SK-N-MC (cell line): Measurements from ENCODE around the gene CRYL1.

ENCODE experiments used
- DNase-seq: peaks from one replicate; pipeline ENCODE4 v3.0.0-alpha.2; 2011; ENCODE audit warnings: low read depth, low spot score
- H3K27ac ChIP-seq: fragments of 200-600 bp; sonication (generic); 2 replicates; pipeline ENCODE4 v1.5.1; 2016; ENCODE audit warnings: mixed run types
- H3K36me3 ChIP-seq: fragments of 200-600 bp; sonication (generic); 2 replicates; pipeline ENCODE4 v1.6.1; 2017; ENCODE audit warnings: antibody characterized with exemption, low read length, mixed read lengths; ENCODE audit not compliant: insufficient read depth
- H3K4me3 ChIP-seq: fragments of 200-600 bp; sonication (generic); 2 replicates; pipeline ENCODE4 v1.5.1; 2016
- H3K9ac ChIP-seq: fragments of 200-600 bp; sonication (generic); 2 replicates; pipeline ENCODE4 v1.8.0; 2017; ENCODE audit warnings: mixed run types, mixed read lengths; ENCODE audit not compliant: insufficient read length
- H3K9me3 ChIP-seq: fragments of 200-600 bp; sonication (generic); 2 replicates; pipeline ENCODE4 v1.6.1; 2017; ENCODE audit warnings: low read depth, mild to moderate bottlenecking, antibody characterized with exemption, low read length, moderate library complexity, mixed read lengths
- EZH2 ChIP-seq: fragments of 200-600 bp; sonication (generic); IDR thresholded peaks from one replicate; pipeline ENCODE4 v1.6.1; 2017; ENCODE audit warnings: antibody characterized with exemption
- FOXP2 ChIP-seq: optimal IDR thresholded peaks from 2 replicates; pipeline ENCODE3; 2011; ENCODE audit warnings: mild to moderate bottlenecking, moderate library complexity; ENCODE audit not compliant: insufficient read depth; ENCODE audit errors: extremely low read length, control extremely low read depth
- POLR2AphosphoS5 ChIP-seq: IDR thresholded peaks from 2 replicates; pipeline ENCODE4 v1.6.1; 2012; ENCODE audit warnings: mild to moderate bottlenecking, low read depth, low read length, borderline replicate concordance

Gene CRYL1

DNA sequence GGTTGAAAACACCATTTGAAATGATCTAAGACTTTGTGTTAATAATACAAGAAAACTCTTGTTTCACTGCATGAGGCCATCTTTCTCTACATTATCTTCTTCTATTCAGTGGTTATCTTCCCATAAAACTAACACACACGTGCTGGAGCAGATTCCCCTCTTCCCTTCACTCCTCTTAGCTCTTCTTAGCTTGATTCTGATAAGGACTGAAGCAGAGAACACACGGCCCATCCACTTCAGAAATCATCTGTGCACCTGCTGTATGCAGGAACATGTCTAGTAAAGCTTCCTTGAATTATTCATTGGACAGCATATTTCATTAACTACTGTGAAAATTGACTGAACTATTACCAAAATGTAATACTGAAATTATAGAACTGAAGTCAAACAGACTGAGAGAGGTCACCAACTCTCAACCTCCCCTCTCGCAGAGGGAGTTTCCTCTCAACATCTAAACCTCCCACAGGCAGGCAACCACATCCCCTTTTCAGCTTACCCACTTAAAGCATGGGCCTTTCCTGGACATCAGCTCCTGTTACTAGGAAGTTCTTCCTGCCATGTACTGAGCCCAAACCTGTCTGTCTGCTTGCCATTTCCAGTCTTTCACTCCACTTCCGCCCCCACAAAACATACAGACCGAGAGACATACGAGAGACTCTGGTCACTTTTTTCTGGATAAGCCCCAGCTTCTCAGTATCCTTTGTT, 113.9 kb downstream of the CRYL1 start:
- no peaks in the 10 kb centered on the region for H3K9me3 ChIP-seq
- no peak overlapping the region for H3K4me3 ChIP-seq
- TF ChIP-seq FOXP2 (no peak), POLR2AphosphoS5 (no peak), EZH2 (no peak)
- H3K36me3 ChIP-seq: no peaks in the 10 kb centered on the region
- H3K9ac ChIP-seq: no peak overlapping the region
- no peak overlapping the region for H3K27ac ChIP-seq
- no peak for DNase-seq

DNA sequence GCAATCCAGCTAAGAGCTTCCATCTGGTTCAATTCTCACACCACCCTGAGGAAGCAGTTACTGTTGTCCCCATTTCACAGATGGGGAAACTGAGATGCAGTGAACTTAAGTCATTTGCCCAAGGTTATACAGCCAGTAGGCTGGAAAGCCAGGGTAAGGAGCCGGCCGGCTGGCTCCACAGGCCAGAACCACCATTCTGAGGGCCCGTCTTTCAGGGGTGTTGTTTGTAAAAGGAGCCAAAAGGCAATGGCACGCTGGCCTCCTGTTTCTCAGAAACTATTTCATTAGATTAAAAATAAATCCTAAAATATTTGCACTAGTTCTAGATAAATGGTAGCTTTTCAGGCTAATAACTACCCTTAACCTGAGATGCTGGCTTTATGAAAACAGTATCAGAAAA, 114.9 kb downstream of the CRYL1 start:
- no peak for DNase-seq
- TF ChIP-seq POLR2AphosphoS5 (no peak), FOXP2 (no peak), EZH2 (no peak)
- H3K4me3 ChIP-seq: no peak overlapping the region
- no peak overlapping the region for H3K9ac ChIP-seq
- no peaks in the 10 kb centered on the region for H3K9me3 ChIP-seq
- no peak overlapping the region for H3K27ac ChIP-seq
- H3K36me3 ChIP-seq: no peaks in the 10 kb centered on the region

DNA sequence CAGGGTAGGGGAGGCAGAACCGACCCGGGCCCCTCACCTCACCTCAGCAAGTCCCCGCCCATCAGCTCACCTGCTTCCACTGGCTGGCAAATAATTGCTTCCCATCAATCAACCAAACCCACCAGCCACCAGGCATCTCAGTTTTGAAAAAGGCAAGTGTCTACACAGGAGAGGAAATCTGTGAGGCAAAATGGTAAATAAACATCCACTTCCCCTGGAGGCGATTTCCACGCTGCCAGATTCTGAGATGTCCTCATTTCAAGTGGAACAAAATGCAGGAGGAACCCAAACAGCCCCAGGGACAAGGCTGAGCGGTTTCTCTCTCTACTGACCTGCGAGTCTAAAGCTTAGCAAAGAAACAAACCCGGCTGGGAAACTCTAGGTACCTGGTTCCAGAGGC, 117.5 kb downstream of the CRYL1 start:
- Histone ChIP-seq H3K27ac (no peak overlapping the region), H3K4me3 (no peak overlapping the region), H3K36me3 (no peaks in the 10 kb centered on the region), H3K9me3 (no peaks in the 10 kb centered on the region), H3K9ac (no peak overlapping the region)
- DNase-seq: no peak
- TF ChIP-seq EZH2 (no peak), FOXP2 (no peak), POLR2AphosphoS5 (no peak)

DNA sequence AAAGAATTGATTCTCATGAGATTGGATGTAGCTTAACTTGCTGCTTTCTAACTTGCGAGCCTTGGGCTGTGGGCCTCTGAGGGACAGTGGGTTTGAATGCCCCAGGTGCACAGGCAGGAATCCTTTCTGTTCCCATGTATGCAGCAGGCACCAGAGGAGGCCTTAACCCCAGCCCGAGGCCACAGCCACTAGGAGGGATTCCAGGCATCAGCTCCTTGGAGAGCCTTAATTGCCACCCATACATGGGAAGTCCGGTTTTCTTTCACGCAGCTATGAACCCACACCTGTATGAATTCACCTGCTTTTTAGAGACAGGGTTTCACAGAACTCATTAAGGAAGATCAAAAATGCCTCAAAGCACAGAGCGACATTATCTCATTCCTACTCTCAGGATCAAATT, 117.9 kb downstream of the CRYL1 start:
- no peaks in the 10 kb centered on the region for H3K36me3 ChIP-seq
- no peak overlapping the region for H3K27ac ChIP-seq
- no peak overlapping the region for H3K9ac ChIP-seq
- DNase-seq: no peak
- TF ChIP-seq EZH2 (no peak), POLR2AphosphoS5 (no peak), FOXP2 (no peak)
- H3K9me3 ChIP-seq: no peaks in the 10 kb centered on the region
- no peak overlapping the region for H3K4me3 ChIP-seq

DNA sequence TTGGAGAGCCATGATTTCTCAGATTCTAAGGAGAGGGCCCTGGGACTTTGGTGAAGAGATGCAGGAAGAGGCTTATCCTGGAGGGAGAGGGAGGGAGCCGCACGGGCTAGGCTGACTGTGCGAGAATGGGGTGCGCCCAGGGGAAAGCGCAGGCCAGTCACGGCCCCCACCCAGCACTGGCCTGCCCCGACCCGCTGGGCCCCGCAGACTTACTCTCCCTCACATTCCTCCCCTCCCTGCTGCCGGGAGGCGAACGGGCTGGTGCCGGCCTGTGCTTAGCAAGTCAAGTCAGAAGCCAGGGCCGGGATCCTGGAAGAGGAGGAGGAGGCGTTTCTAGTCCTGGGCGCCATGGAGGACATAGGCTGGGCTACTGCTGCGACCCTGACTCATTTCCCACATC, 120.0 kb downstream of the CRYL1 start:
- H3K9ac ChIP-seq: no peak overlapping the region
- H3K9me3 ChIP-seq: no peaks in the 10 kb centered on the region
- no peak overlapping the region for H3K4me3 ChIP-seq
- no peak for DNase-seq
- no peak overlapping the region for H3K27ac ChIP-seq
- TF ChIP-seq EZH2: no peak
- no peak for TF ChIP-seq POLR2AphosphoS5
- no peak for TF ChIP-seq FOXP2
- H3K36me3 ChIP-seq: no peaks in the 10 kb centered on the region

DNA sequence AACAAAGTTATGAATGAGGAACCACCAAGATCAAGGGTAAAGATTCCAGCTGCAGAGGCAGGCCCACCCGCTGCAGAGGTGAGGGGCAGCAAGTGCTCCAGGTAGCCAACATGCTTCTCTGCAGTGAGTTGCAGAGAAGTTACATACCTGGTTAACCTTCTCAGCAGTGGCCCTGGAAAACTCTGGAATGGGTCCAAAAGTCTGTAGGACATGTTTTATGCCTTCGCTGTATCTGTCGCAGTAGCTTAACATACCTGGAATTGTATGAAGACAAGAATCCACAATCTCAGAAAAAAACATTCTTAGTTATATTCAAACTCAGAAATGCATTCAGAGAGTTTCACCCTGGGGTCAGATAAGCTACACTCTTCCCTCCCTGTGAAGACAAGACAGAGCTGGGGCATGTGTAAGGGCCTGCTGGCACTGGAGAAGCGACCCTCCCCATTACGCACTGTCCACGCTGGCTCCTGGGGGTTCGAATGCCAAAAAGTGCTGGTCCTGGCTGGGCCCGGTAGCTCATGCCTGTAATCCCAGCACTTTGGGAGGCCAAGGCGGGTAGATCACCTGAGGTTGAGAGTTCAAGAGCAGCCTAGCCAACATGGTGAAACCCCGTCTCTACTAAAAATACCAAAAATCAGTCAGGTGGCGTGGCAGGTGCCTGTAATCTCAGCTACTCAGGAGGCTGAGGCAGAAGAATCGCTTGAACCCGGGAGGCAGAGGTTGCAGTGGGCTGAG, 121.0 kb downstream of the CRYL1 start:
- DNase-seq: no peak
- H3K4me3 ChIP-seq: no peak overlapping the region
- no peak for TF ChIP-seq EZH2
- TF ChIP-seq POLR2AphosphoS5: no peak

DNA sequence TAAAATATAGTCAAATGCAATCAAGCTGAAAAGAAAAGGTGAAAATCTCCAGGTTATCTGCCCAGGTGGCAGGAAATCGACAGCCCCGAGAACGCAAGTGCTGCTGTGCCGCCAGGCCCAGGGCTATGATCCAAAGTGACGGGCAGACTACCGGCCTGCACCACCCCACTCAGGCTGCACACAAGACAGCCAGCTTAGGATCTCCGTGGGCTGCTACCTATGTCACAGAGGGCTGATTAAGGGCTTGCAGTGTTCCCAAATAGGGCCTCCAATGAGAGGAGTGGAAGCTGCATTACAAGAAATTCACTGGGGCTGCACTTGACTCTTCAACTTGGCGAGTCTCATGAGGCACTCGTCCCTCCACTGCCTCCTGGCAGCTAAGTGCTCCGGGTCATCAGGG, 121.8 kb downstream of the CRYL1 start:
- Histone ChIP-seq H3K9ac (no peak overlapping the region), H3K9me3 (no peaks in the 10 kb centered on the region), H3K36me3 (no peaks in the 10 kb centered on the region), H3K4me3 (no peak overlapping the region), H3K27ac (no peak overlapping the region)
- no peak for TF ChIP-seq POLR2AphosphoS5
- TF ChIP-seq FOXP2: no peak
- DNase-seq: no peak

More for the DNA sequence above, 121.0 kb downstream of the CRYL1 start:
- Histone ChIP-seq H3K27ac (no peak overlapping the region), H3K36me3 (no peaks in the 10 kb centered on the region), H3K9me3 (no peaks in the 10 kb centered on the region), H3K9ac (no peak overlapping the region)

DNA sequence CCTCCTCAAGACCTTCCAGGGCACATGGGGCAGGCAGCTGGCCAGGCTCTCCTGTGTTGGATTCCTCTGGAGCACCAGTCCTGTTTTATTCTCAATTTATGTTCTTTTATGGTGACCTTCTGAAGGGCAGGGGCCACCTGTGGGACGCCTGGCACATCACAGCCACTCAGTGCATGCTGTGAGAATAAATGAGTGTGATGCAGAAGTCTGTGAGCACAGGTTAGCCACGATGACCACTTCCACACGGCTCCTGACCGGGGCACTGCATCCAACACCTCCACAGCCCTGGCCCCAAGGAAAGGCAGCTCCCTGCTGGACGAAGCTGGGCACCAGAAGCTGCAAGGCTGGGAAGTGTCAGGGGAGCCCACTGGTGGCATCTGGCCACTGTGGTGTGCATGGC, 122.8 kb downstream of the CRYL1 start:
- TF ChIP-seq FOXP2: no peak
- no peak for TF ChIP-seq EZH2
- TF ChIP-seq POLR2AphosphoS5: no peak
- no peak overlapping the region for H3K9ac ChIP-seq
- DNase-seq: no peak
- no peak overlapping the region for H3K27ac ChIP-seq
- no peaks in the 10 kb centered on the region for H3K9me3 ChIP-seq
- no peak overlapping the region for H3K4me3 ChIP-seq
- H3K36me3 ChIP-seq: no peaks in the 10 kb centered on the region
